AG04450 (cell line): ENCODE results near the gene PCTP. TPM values are rescaled to one million over a fixed set of nuclear protein-coding genes. Genes with fewer than 3 reads are reported as not detected.

Experiments used
- CTCF ChIA-PET: fragments of 300-600, 350-600 bp; formaldehyde crosslinking; extraction: SDS; loops from one replicate; lab custom pipeline; 2022; ENCODE audit warnings: antibody characterized with exemption, inconsistent platforms; lab: Charles Lee
- POLR2A ChIA-PET: fragments of 350-600 bp; formaldehyde crosslinking; extraction: SDS; loops from one replicate; lab custom pipeline; 2021; ENCODE audit warnings: antibody characterized with exemption, inconsistent platforms; lab: Yijun Ruan, JAX
- DNase-seq: peaks from one replicate; pipeline ENCODE4 v3.0.0-alpha.2; 2011; ENCODE audit warnings: low read depth, low spot score
- H3K27ac ChIP-seq: one replicate; pipeline ENCODE4 v1.5.1; 2012; ENCODE audit warnings: low read depth, low read length, control low read depth
- H3K27me3 ChIP-seq: one replicate; pipeline ENCODE4 v1.6.0; 2012; ENCODE audit warnings: low read length; ENCODE audit not compliant: control insufficient read depth, insufficient read depth
- H3K4me3 ChIP-seq: 2 replicates; pipeline ENCODE4 v1.5.1; 2011; ENCODE audit warnings: mild to moderate bottlenecking, low read depth, low read length, control low read depth
- H3K9me3 ChIP-seq: 2 replicates; pipeline ENCODE4 v1.5.1; 2012; ENCODE audit warnings: low read length; ENCODE audit not compliant: control insufficient read depth, insufficient read depth
- CTCF ChIP-seq: IDR thresholded peaks from 2 replicates; pipeline ENCODE4 v1.5.1; 2011; ENCODE audit warnings: low read depth, low read length, control low read depth, inconsistent platforms
- polyA plus RNA-seq: library from polyadenylated mRNA; depleted of rRNA; stranded (reverse); fragments of >200 nt; gene quantifications from 2 replicates; pipeline ENCODE4 v1.2.3, GENCODE V29; 2011; rRNA removed

Gene PCTP
- polyA plus RNA-seq, 1 experiment = 20.5 TPM

- ChIA-PET CTCF (no interaction called here), POLR2A (no interaction called here)
- H3K27me3 ChIP-seq = no peaks in the 10 kb centered on the region
- TF ChIP-seq CTCF = no peak
- H3K4me3 ChIP-seq = no peak overlapping the region
- H3K27ac ChIP-seq = no peak overlapping the region
- no peak for DNase-seq
- H3K9me3 ChIP-seq = no peaks in the 10 kb centered on the region
Observed at GRCh38 chr17:55818026-55818425, 67.2 kb downstream of the PCTP start.

- no peak for TF ChIP-seq CTCF
- CTCF ChIA-PET = no interaction called here
- DNase-seq = no peak
- Histone ChIP-seq H3K9me3 (no peaks in the 10 kb centered on the region), H3K27me3 (no peaks in the 10 kb centered on the region), H3K4me3 (no peak overlapping the region), H3K27ac (no peak overlapping the region)
- POLR2A ChIA-PET = no interaction called here
Observed at GRCh38 chr17:55818451-55819375, 67.9 kb downstream of the PCTP start.

GRCh38 chr17:55820675-55821074 is 69.8 kb downstream of the PCTP start:
- no peak for DNase-seq
- Histone ChIP-seq H3K9me3 (no peaks in the 10 kb centered on the region), H3K27me3 (no peaks in the 10 kb centered on the region), H3K27ac (no peak overlapping the region), H3K4me3 (no peak overlapping the region)
- ChIA-PET POLR2A (no interaction called here), CTCF (no interaction called here)
- TF ChIP-seq CTCF = no peak

GRCh38 chr17:55822028-55822427 is 71.2 kb downstream of the PCTP start:
- Histone ChIP-seq H3K27me3 (no peaks in the 10 kb centered on the region), H3K4me3 (no peak overlapping the region), H3K9me3 (no peaks in the 10 kb centered on the region), H3K27ac (no peak overlapping the region)
- TF ChIP-seq CTCF = no peak
- DNase-seq = no peak
- POLR2A ChIA-PET = no interaction called here
- CTCF ChIA-PET = no interaction called here

- ChIA-PET POLR2A (no interaction called here), CTCF (interaction anchor here (0.6 kb wide), 1 partner anchor 994 kb away, joined by 3 read pairs; no protein-coding TSS in a partner anchor)
- TF ChIP-seq CTCF = no peak
- Histone ChIP-seq H3K27ac (no peak overlapping the region), H3K27me3 (no peaks in the 10 kb centered on the region), H3K9me3 (no peaks in the 10 kb centered on the region), H3K4me3 (no peak overlapping the region)
- no peak for DNase-seq
Observed at GRCh38 chr17:55825213-55825612, 74.4 kb downstream of the PCTP start.

Other genes starting within 250 kb of the PCTP start
- gene SMIM36, start 239.6 kb upstream of the PCTP start, polyA plus RNA-seq = not detected in 2 replicates
- 0.63 and 0.67 TPM in 2 replicates for gene TMEM100, start 28.2 kb upstream of the PCTP start, polyA plus RNA-seq